GM21528 (cell line): ENCODE data around the gene LGALS12.
A peak's percentile ranks its signal among the peaks of the same experiment; 100 is the strongest.
"Not testable (repeated sequence)": the region's sequence is repeated elsewhere in the genome, so short reads cannot be mapped to it uniquely, and the experiment has no call there.

Experiments used
- ATAC-seq: cut with Tn5 transposase; IDR thresholded peaks from one replicate; pipeline ENCODE4 v1.9.1; 2021; ENCODE audit warnings: mild to moderate bottlenecking, moderate library complexity; ENCODE audit not compliant: unreplicated experiment, low FRiP score

The LGALS12 gene

GRCh38 chr11:63531074-63531792, 25.3 kb downstream of the LGALS12 start:
- peak; percentile 73 for ATAC-seq

GRCh38 chr11:63532117-63532516, 26.2 kb downstream of the LGALS12 start:
- ATAC-seq: no peak

GRCh38 chr11:63532799-63533475, 27.1 kb downstream of the LGALS12 start:
- ATAC-seq: no peak

- no peak for ATAC-seq
Measured at GRCh38 chr11:63534076-63534475, 28.2 kb downstream of the LGALS12 start.

- ATAC-seq: no peak
Measured at GRCh38 chr11:63534895-63535461, 29.1 kb downstream of the LGALS12 start.

- ATAC-seq: no peak
Measured at GRCh38 chr11:63535734-63536133, 29.9 kb downstream of the LGALS12 start.

- no peak for ATAC-seq
Measured at GRCh38 chr11:63536669-63537292, 30.9 kb downstream of the LGALS12 start, which contains the start of gene PLAAT4. Gene PLAAT4 (plus strand): TSS chr11:63536808. CDS start chr11:63536869, 61 bp downstream.

GRCh38 chr11:63537293-63538101, 31.6 kb downstream of the LGALS12 start:
- ATAC-seq: no peak

GRCh38 chr11:63542506-63542905, 36.6 kb downstream of the LGALS12 start:
- ATAC-seq: not testable (repeated sequence)

GRCh38 chr11:63543711-63544110, 37.8 kb downstream of the LGALS12 start:
- ATAC-seq: no peak

- no peak for ATAC-seq
Measured at GRCh38 chr11:63547061-63547460, 41.2 kb downstream of the LGALS12 start.

GRCh38 chr11:63548178-63548577, 42.3 kb downstream of the LGALS12 start:
- ATAC-seq: no peak

- ATAC-seq: no peak
Measured at GRCh38 chr11:63549411-63549810, 43.5 kb downstream of the LGALS12 start.

- ATAC-seq: not testable (repeated sequence)
Measured at GRCh38 chr11:63550156-63550700, 44.3 kb downstream of the LGALS12 start.

- ATAC-seq: no peak
Measured at GRCh38 chr11:63551091-63551888, 45.4 kb downstream of the LGALS12 start.

GRCh38 chr11:63551889-63552266, 46.0 kb downstream of the LGALS12 start:
- no peak for ATAC-seq

GRCh38 chr11:63552921-63553320, 47.0 kb downstream of the LGALS12 start:
- no peak for ATAC-seq

- peak; percentile 56 for ATAC-seq
Measured at GRCh38 chr11:63553759-63554158, 47.9 kb downstream of the LGALS12 start.

GRCh38 chr11:63554877-63555223, 49.0 kb downstream of the LGALS12 start:
- ATAC-seq: no peak
